Neural progenitor cell (in vitro differentiated cells): ENCODE results near the gene KLHL29. TPM values are rescaled to one million over a fixed set of nuclear protein-coding genes. Genes with fewer than 3 reads are reported as not detected.

Source experiments
- DNase-seq: peaks from one replicate; pipeline ENCODE4 v3.0.0-alpha.2; 2016; ENCODE audit warnings: low spot score
- H2AFZ ChIP-seq: fragments of 200-600 bp; sonication (generic); replicated peaks from 2 replicates; pipeline ENCODE4 v1.6.1; 2016; ENCODE audit warnings: antibody characterized with exemption
- H3F3A ChIP-seq: fragments of 200-600 bp; sonication (generic); 2 replicates; pipeline ENCODE4 v1.6.1; 2016; ENCODE audit warnings: antibody characterized with exemption, low read depth
- H3K27ac ChIP-seq: fragments of 200-600 bp; sonication (generic); 2 replicates; pipeline ENCODE4 v1.5.1; 2016; ENCODE audit warnings: mild to moderate bottlenecking
- H3K27me3 ChIP-seq: fragments of 200-600 bp; sonication (generic); 2 replicates; pipeline ENCODE4 v1.6.1; 2016; ENCODE audit warnings: mild to moderate bottlenecking, moderate library complexity
- H3K36me3 ChIP-seq: fragments of 200-600 bp; sonication (generic); 2 replicates; pipeline ENCODE4 v1.5.1; 2016
- H3K4me1 ChIP-seq: fragments of 200-600 bp; sonication (generic); 2 replicates; pipeline ENCODE4 v1.6.1; 2016; ENCODE audit warnings: mixed run types
- H3K4me2 ChIP-seq: fragments of 200-600 bp; sonication (generic); 2 replicates; pipeline ENCODE4 v1.6.1; 2016
- H3K4me3 ChIP-seq: fragments of 200-600 bp; sonication (generic); 2 replicates; pipeline ENCODE4 v1.5.1; 2016
- H3K79me2 ChIP-seq: fragments of 200-600 bp; sonication (generic); 2 replicates; pipeline ENCODE4 v1.6.1; 2016; ENCODE audit warnings: low read depth
- H3K9ac ChIP-seq: fragments of 200-600 bp; sonication (generic); 2 replicates; pipeline ENCODE4 v1.6.1; 2016
- H3K9me3 ChIP-seq: fragments of 200-600 bp; sonication (generic); 2 replicates; pipeline ENCODE4 v1.5.1; 2016; ENCODE audit warnings: low read depth
- H4K20me1 ChIP-seq: fragments of 200-600 bp; sonication (generic); 2 replicates; pipeline ENCODE4 v1.6.1; 2016; ENCODE audit warnings: low read depth
- H3K27ac Mint-ChIP-seq: 3 replicates; pipeline ENCODE4 v1.8.0; 2021; ENCODE audit warnings: mixed read lengths
- H3K27me3 Mint-ChIP-seq: 2 replicates; pipeline ENCODE4 v1.8.0; 2022; ENCODE audit warnings: low read depth, mild to moderate bottlenecking, inconsistent platforms, moderate library complexity, mixed read lengths; ENCODE audit not compliant: insufficient read depth
- H3K36me3 Mint-ChIP-seq: 3 replicates; pipeline ENCODE4 v1.8.0; 2021; ENCODE audit warnings: mixed read lengths
- H3K4me1 Mint-ChIP-seq: 3 replicates; pipeline ENCODE4 v1.8.0; 2021; ENCODE audit warnings: mixed read lengths
- H3K4me3 Mint-ChIP-seq: 3 replicates; pipeline ENCODE4 v1.8.0; 2021; ENCODE audit warnings: mild to moderate bottlenecking, moderate library complexity, mixed read lengths
- H3K9me3 Mint-ChIP-seq: 3 replicates; pipeline ENCODE4 v1.8.0; 2020; ENCODE audit warnings: mixed read lengths
- EZH2 ChIP-seq: fragments of 200-600 bp; sonication (generic); IDR thresholded peaks from 2 replicates; pipeline ENCODE4 v1.6.1; 2017; ENCODE audit warnings: antibody characterized with exemption, mild to moderate bottlenecking, moderate library complexity
- EZH2phosphoT487 ChIP-seq: fragments of 200-600 bp; sonication (generic); IDR thresholded peaks from 2 replicates; pipeline ENCODE4 v1.6.1; 2017; ENCODE audit warnings: antibody characterized with exemption
- total RNA-seq: library from RNA; depleted of rRNA; stranded (reverse); fragments of >200 nt; gene quantifications from 2 replicates; pipeline ENCODE4 v1.2.3, GENCODE V29; 2015; ENCODE audit warnings: low replicate concordance
- TF ChIP-seq, protein P1 (sequence below): fragments of 200-600 bp; sonication (generic); IDR thresholded peaks from 2 replicates; pipeline ENCODE4 v1.5.1; 2017; ENCODE audit warnings: antibody characterized with exemption, mild to moderate bottlenecking

The KLHL29 gene
- total RNA-seq, 1 donor from 2014 or later, result 1.6 TPM

DNA sequence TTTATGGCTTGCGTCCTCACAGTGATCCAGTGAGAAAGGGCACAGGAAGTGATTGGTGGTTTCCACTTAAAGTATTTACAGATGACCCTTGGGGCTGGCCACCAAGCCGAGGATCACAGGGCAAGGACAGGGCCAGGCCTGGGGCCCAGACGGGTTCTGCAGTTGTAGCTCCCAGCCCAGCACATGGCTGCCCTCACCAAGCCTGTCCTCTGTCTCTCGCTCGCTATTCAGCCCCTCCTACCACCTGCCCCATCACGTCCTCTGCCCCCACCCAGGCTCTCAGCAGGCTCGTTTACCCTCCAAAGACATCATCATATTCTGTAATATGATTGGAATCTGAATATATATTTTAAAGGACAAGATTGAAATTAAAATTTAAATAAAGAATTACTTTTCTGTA lies 246.0 kb downstream of the KLHL29 start:
- no peaks in the 10 kb centered on the region for H4K20me1 ChIP-seq
- DNase-seq, result no peak
- no peak overlapping the region for H3K4me2 ChIP-seq
- no peak overlapping the region for H3K27ac Mint-ChIP-seq
- H3K9me3 ChIP-seq, result no peaks in the 10 kb centered on the region
- H3F3A ChIP-seq, result no peaks in the 10 kb centered on the region
- no peaks in the 10 kb centered on the region for H3K9me3 Mint-ChIP-seq
- no peaks in the 10 kb centered on the region for H3K27me3 ChIP-seq
- H3K9ac ChIP-seq, result no peak overlapping the region
- no peak for TF ChIP-seq EZH2phosphoT487
- TF ChIP-seq, protein P1, sequence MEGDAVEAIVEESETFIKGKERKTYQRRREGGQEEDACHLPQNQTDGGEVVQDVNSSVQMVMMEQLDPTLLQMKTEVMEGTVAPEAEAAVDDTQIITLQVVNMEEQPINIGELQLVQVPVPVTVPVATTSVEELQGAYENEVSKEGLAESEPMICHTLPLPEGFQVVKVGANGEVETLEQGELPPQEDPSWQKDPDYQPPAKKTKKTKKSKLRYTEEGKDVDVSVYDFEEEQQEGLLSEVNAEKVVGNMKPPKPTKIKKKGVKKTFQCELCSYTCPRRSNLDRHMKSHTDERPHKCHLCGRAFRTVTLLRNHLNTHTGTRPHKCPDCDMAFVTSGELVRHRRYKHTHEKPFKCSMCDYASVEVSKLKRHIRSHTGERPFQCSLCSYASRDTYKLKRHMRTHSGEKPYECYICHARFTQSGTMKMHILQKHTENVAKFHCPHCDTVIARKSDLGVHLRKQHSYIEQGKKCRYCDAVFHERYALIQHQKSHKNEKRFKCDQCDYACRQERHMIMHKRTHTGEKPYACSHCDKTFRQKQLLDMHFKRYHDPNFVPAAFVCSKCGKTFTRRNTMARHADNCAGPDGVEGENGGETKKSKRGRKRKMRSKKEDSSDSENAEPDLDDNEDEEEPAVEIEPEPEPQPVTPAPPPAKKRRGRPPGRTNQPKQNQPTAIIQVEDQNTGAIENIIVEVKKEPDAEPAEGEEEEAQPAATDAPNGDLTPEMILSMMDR, result no peak
- TF ChIP-seq EZH2, result no peak
- H3K27me3 Mint-ChIP-seq, result peaks cover 6% of the 10 kb centered on the region
- peaks cover 42% of the 10 kb centered on the region for H3K4me1 Mint-ChIP-seq
- H3K4me3 ChIP-seq, result no peak overlapping the region
- no peak overlapping the region for H3K4me3 Mint-ChIP-seq
- H3K4me1 ChIP-seq, result peaks cover 17% of the 10 kb centered on the region
- H3K36me3 Mint-ChIP-seq, result no peaks in the 10 kb centered on the region
- no peak overlapping the region for H2AFZ ChIP-seq
- H3K27ac ChIP-seq, result no peak overlapping the region
- H3K79me2 ChIP-seq, result no peaks in the 10 kb centered on the region
- no peaks in the 10 kb centered on the region for H3K36me3 ChIP-seq

- H3K4me3 Mint-ChIP-seq, result no peak overlapping the region
- H2AFZ ChIP-seq, result no peak overlapping the region
- H3F3A ChIP-seq, result no peaks in the 10 kb centered on the region
- no peaks in the 10 kb centered on the region for H3K79me2 ChIP-seq
- H3K4me3 ChIP-seq, result no peak overlapping the region
- H3K27me3 Mint-ChIP-seq, result peaks cover 6% of the 10 kb centered on the region
- H3K27me3 ChIP-seq, result no peaks in the 10 kb centered on the region
- H3K36me3 ChIP-seq, result no peaks in the 10 kb centered on the region
- no peaks in the 10 kb centered on the region for H3K9me3 Mint-ChIP-seq
- H3K4me1 ChIP-seq, result peaks cover 18% of the 10 kb centered on the region
- H3K9me3 ChIP-seq, result no peaks in the 10 kb centered on the region
- no peak overlapping the region for H3K4me2 ChIP-seq
- H3K9ac ChIP-seq, result no peak overlapping the region
- no peaks in the 10 kb centered on the region for H3K36me3 Mint-ChIP-seq
- H3K27ac ChIP-seq, result no peak overlapping the region
- TF ChIP-seq EZH2 (no peak), EZH2phosphoT487 (no peak)
- TF ChIP-seq, protein P1, result no peak
- peaks cover 44% of the 10 kb centered on the region for H3K4me1 Mint-ChIP-seq
- DNase-seq, result no peak
- peak overlapping the region; percentile 30 for H3K27ac Mint-ChIP-seq
- H4K20me1 ChIP-seq, result no peaks in the 10 kb centered on the region
These were observed 246.4 kb downstream of the KLHL29 start for GRCh38 chr2:23631389-23631788.

GRCh38 chr2:23632386-23632785 lies 247.4 kb downstream of the KLHL29 start:
- Mint-ChIP-seq H3K4me1 (peaks cover 48% of the 10 kb centered on the region), H3K27ac (no peak overlapping the region)
- no peaks in the 10 kb centered on the region for H3K9me3 ChIP-seq

More at GRCh38 chr2:23632386-23632785, 247.4 kb downstream of the KLHL29 start:
- no peaks in the 10 kb centered on the region for H3K36me3 ChIP-seq
- H3K79me2 ChIP-seq, result no peaks in the 10 kb centered on the region
- H3K27me3 Mint-ChIP-seq, result peaks cover 2% of the 10 kb centered on the region
- no peaks in the 10 kb centered on the region for H3K9me3 Mint-ChIP-seq
- H3K9ac ChIP-seq, result no peak overlapping the region
- H3K4me1 ChIP-seq, result peaks cover 25% of the 10 kb centered on the region
- no peak overlapping the region for H3K4me3 ChIP-seq
- no peaks in the 10 kb centered on the region for H3K27me3 ChIP-seq
- no peaks in the 10 kb centered on the region for H3K36me3 Mint-ChIP-seq
- TF ChIP-seq, protein P1, result no peak
- TF ChIP-seq EZH2 (no peak), EZH2phosphoT487 (no peak)
- H4K20me1 ChIP-seq, result no peaks in the 10 kb centered on the region
- H3K4me3 Mint-ChIP-seq, result no peak overlapping the region
- no peak overlapping the region for H3K27ac ChIP-seq
- H3K4me2 ChIP-seq, result no peak overlapping the region
- H2AFZ ChIP-seq, result no peak overlapping the region
- peaks cover 10% of the 10 kb centered on the region for H3F3A ChIP-seq
- no peak for DNase-seq
